GM21576 (cell line): ENCODE results near the gene DCAF17.

Source experiments
- ATAC-seq: cut with Tn5 transposase; IDR thresholded peaks from one replicate; pipeline ENCODE4 v1.9.1; 2021; ENCODE audit warnings: mild to moderate bottlenecking, moderate library complexity; ENCODE audit not compliant: unreplicated experiment

Gene DCAF17, protein sequence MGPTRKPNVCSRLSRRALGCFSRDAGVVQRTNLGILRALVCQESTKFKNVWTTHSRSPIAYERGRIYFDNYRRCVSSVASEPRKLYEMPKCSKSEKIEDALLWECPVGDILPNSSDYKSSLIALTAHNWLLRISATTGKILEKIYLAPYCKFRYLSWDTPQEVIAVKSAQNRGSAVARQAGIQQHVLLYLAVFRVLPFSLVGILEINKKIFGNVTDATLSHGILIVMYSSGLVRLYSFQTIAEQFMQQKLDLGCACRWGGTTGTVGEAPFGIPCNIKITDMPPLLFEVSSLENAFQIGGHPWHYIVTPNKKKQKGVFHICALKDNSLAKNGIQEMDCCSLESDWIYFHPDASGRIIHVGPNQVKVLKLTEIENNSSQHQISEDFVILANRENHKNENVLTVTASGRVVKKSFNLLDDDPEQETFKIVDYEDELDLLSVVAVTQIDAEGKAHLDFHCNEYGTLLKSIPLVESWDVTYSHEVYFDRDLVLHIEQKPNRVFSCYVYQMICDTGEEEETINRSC

GRCh38 chr2:171434013-171434989, at the start of gene DCAF17:
Gene DCAF17 (plus strand): TSS chr2:171434226. CDS start chr2:171434578, 352 bp downstream.
- ATAC-seq = peak; percentile 91

DNA sequence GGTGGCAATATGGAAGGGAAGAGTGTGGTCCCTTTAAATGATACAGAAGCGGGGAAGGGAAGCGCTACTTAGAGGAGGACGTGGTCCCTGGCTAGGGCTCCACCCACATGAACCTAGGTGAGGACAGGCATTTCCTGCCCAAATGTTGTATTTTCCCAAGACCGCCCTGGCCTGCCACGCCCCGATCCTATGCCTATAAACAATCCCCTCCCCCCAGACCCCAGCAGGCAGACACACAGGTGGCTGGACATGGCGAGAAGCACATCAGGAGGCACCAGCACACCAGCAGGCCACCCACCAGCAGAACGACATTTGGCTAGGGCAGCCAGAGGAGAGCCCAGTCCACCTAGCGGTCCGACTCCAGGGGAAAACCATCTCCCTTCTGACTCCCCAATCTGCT, 47.4 kb upstream of the DCAF17 start:
- ATAC-seq = no peak

DNA sequence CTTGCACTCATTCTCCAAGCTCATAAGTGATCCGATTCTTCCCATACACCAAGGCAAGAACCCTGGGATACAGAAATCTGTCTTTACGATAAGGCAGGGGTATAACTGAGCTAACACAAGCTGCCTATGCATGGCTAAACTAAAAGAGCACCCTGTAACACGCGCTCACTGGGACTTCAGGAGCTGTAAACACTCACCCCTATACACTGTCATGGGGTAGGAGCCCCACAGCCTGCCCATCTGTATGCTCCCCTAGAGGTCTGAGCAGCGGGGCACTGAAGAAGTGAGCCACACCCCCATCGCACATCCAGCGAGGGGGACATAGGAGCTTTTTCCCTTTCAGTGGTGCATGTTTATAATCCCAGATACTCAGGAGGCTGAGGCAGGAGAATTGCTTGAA, 47.0 kb upstream of the DCAF17 start:
- no peak for ATAC-seq

DNA sequence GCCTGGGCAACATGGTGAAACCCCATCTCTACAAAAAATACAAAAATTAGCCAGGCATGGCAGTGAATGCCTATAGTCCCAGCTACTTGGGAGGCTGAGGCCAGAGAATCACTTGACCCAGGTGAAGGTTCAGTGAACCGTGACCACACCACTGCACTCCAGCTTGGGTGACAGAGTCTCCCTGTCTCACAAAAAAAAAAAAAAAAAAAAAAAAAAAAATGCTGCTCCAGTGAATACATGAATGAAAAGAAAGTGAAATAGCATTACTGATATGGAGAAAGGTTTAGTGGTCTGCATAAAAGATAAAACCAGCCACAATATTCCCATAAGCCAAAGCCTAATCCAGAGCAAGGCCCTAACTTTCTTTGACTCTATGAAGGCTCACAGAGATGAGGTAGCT, 44.7 kb upstream of the DCAF17 start:
- no peak for ATAC-seq

DNA sequence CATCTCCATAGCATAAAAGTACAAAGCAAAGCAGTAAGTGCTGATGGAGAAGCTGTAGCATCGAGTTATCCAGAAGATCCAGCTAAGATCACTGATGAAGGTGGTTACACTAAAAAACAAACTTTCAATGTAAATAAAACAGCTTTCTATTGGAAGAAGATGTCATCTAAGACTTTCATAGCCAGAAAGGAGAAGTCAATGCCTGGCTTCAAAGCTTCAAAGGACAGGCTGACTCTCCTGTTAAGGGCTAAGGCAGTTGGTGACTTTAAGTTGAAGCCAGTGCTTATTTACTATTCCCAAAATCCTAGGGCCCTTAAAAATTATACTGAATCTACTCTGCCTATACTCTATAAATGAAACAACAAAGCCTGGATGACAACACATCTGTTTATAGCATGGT, 44.2 kb upstream of the DCAF17 start:
- no peak for ATAC-seq

GRCh38 chr2:171390941-171391516, 43.0 kb upstream of the DCAF17 start:
- ATAC-seq = no peak

DNA sequence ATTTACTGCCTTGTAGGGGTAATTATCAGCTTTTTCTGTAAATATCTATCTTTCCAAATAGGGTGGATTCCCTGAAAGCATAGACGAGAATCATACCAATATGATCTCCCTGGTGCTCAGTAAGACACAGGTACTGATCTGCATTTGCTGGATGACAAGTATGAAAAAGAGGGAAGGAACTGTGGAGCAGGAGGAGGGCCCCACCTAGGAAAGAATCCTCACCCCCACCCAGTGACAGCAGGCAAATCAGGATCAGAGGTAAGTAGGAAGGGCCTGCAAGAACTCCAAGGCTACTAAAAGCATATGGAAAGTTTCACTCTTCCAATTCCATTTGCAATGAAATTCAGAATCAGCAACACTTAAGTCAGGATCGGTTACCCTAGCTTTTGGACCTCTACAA, 42.5 kb upstream of the DCAF17 start:
- ATAC-seq = no peak

- no peak for ATAC-seq
These were observed 40.5 kb upstream of the DCAF17 start for GRCh38 chr2:171393487-171393886.

DNA sequence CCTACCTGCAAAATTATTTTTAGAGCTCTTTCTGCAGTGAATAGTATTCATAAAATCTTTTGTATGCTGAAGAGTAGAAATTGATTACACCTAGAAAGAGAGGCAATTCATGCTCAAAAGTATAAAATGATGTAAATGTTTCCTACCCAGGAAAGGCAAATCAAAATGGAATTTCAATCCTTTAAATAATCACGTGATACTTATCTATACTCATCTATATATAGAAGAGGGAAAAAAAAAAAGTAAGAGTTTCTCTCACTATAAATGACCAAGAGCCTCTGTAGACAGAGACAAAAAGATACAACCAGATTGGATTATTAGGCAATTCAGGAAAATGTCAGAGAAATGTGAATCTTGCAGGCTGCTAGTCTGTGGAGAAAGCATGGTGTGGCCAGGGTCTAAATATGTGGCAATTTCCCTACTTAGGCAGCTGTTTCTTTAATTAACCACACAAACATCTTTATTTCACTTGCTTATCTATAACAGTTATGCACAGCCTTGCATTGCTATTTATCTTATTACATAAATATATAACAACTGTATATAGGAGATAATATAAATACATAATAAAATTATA, 39.8 kb upstream of the DCAF17 start:
- no peak for ATAC-seq

DNA sequence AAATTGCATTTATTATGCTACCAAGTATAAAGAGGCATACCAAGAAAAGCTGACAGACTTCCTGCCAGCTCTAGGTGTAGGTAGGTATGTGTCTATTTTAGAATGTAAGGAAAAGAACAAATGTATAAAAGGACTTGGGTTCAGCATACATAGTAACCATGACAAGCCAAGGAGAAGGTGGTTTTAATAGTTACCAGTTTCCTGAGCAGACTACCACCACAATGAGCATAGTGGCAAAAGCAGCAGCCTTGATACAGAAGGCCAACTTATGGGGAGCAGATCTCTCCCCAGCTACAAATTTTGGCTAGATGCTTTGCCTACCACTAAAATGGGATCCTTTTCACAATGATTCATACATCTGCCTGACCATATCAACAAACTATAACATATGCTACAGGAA, 34.7 kb upstream of the DCAF17 start:
- ATAC-seq = no peak

DNA sequence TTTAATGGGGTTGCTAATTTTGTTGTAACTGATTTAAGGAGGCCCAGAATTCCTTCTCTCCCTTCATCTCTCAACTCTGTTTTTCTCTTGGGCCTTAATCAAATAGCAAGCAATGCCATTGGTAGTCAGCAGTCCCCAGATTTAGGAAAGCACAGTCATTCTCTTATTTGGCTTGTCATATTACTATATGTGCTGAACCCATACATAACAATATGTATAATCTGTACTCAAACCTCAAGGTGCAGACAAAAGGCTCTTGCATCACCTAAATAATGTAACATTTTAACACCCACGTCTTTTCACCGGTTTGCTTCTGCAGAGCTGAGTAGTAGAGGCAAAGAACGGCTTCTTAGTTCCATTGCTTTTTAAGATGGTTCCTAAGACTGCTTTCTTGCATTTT, 33.6 kb upstream of the DCAF17 start:
- no peak for ATAC-seq

- ATAC-seq = no peak
These were observed 32.1 kb upstream of the DCAF17 start for GRCh38 chr2:171401947-171402346.

DNA sequence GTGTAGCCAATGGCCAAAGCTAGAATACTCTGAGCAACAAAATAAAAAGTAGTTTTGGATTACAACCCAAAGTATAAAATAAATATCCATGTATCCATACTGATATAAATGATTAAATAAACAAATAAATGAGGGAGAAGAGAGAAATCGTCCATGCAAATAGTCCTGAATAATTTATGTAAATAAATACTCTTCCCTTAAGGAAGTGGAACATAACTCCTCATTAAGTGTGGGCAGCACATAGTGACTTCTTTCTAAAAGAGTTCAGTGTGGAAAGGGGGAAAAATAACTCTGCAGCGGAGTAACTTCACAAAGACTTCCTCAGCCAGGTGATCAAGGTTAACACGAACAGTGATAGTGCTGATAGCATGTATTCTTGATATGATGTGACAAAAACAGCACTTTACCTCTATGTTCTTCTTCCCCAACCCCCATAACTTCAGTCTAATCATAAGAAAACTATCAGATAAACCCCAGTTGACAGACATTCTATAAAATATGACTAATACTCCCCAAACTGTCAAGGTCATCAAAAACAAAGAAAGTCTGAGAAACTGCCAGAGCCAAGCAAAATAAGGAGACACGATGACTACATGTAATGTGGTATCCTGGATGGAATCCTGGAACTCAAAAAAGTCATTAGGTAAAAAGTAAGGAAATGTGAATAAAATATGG, 31.0 kb upstream of the DCAF17 start:
- ATAC-seq = no peak

DNA sequence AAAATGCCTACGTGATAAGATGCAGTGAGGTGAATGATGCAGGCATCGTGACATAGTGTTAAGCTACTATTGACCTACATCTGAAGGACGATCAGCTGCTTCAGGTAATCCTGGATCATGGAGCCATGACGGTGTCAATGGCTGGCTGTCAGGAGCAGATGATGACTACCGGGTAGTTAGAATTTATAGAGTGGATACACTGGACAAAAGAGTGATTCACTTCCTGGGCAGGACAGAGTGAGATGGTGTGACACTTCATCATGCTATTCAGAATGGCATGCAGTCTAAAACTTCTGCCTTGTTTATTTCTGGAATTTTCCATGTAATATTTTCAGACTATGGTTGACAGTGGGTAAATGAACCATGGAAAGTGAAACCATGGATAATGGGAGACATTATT, 29.8 kb upstream of the DCAF17 start:
- ATAC-seq = no peak

DNA sequence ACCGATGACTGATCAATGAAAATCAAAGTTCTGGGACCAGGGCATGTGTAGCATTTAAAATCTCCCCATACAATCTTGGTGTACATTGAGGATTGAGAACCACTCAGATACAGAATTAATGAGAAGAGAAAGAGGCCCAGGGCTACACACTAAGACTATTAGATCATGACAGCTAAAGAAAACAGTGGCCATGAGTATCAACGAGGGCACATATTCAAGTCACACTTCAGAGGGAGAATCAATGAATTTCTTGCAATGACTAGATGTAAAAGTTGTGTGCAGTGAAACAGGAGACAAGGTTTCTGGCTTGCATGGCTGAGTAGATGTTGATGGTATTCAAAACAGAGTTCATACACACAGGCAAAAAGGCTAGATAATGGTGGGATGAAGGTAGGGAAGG, 29.3 kb upstream of the DCAF17 start:
- no peak for ATAC-seq

GRCh38 chr2:171405546-171405945, 28.5 kb upstream of the DCAF17 start:
- no peak for ATAC-seq

DNA sequence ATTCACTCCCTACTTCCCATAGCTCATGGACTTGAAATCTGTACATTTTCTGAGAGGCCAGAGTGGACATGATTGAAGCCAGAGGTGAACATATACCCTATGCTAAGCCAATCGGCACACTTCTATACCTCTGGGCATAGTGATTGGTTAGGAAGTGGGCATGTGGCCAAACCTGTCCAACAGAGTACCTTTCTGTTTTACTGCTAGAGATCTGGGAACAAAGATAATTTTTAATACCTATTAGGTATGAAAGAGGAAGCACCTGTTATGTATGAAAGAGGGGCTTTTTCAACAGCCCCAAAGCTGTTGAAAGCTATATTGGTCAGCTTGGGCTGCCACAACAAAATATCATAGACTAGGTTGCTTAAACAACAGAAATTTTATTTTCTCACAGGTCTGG, 28.0 kb upstream of the DCAF17 start:
- ATAC-seq = peak; percentile 57

- no peak for ATAC-seq
These were observed 26.9 kb upstream of the DCAF17 start for GRCh38 chr2:171407030-171407675.

DNA sequence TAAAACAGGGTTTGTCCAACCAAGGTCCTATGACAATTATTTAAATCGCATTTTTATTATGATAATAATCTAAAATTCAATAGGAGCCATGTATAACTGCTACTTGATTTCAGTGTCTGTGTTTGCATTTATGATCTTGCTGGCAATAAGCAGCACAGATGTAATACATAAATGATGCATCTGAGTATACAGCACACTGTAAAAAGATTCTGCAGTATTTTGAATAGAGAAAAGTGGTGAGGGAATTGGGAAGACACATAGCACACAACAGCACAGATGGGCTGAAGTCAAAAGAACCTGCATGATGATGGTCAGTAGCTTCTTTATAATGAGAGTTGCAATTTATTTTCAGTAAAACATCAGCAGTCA, 26.4 kb upstream of the DCAF17 start:
- ATAC-seq = no peak

- no peak for ATAC-seq
These were observed 24.5 kb upstream of the DCAF17 start for GRCh38 chr2:171409436-171409971.
